NCI-H82 (cell line): ENCODE data around the gene HSFX1.
"Not testable (repeated sequence)": the region's sequence is repeated elsewhere in the genome, so short reads cannot be mapped to it uniquely, and the experiment has no call there.

ENCODE experiments used
- DNase-seq: peaks from one replicate; lab custom pipeline; 2025; lab: John Stamatoyannopoulos, UW

Gene HSFX1

GRCh38 chrX:149773768-149774167 lies at the start of gene HSFX1:
Gene HSFX1 (plus strand): TSS chrX:149774068. CDS start chrX:149774682, 614 bp downstream.
- DNase-seq, result not testable (repeated sequence)

GRCh38 chrX:149727308-149727707 lies 46.6 kb upstream of the HSFX1 start:
- DNase-seq, result not testable (repeated sequence)

GRCh38 chrX:149742269-149742668 lies 31.6 kb upstream of the HSFX1 start:
- DNase-seq, result not testable (repeated sequence)

- DNase-seq, result not testable (repeated sequence)
Measured at GRCh38 chrX:149746390-149747007, 27.4 kb upstream of the HSFX1 start.

GRCh38 chrX:149757206-149758067 lies 16.4 kb upstream of the HSFX1 start:
- DNase-seq, result no peak

- DNase-seq, result no peak
Measured at GRCh38 chrX:149758068-149758714, 15.7 kb upstream of the HSFX1 start.

- DNase-seq, result not testable (repeated sequence)
Measured at GRCh38 chrX:149758715-149759078, 15.2 kb upstream of the HSFX1 start.

- DNase-seq, result no peak
Measured at GRCh38 chrX:149759824-149760223, 14.0 kb upstream of the HSFX1 start.

- no peak for DNase-seq
Measured at GRCh38 chrX:149760965-149761364, 12.9 kb upstream of the HSFX1 start.

GRCh38 chrX:149761858-149762674 lies 11.8 kb upstream of the HSFX1 start:
- not testable (repeated sequence) for DNase-seq

GRCh38 chrX:149762696-149763614 lies 10.9 kb upstream of the HSFX1 start:
- DNase-seq, result no peak

GRCh38 chrX:149770344-149770743 lies 3.5 kb upstream of the HSFX1 start:
- DNase-seq, result not testable (repeated sequence)

- not testable (repeated sequence) for DNase-seq
Measured at GRCh38 chrX:149773026-149773425, 842 bp upstream of the HSFX1 start.

GRCh38 chrX:149777999-149778398 lies 4.1 kb downstream of the HSFX1 start:
- not testable (repeated sequence) for DNase-seq

GRCh38 chrX:149781727-149782126 lies 7.9 kb downstream of the HSFX1 start, which contains the start of gene MAGEA9:
Gene MAGEA9 (plus strand): TSS chrX:149781930. CDS start chrX:149786211, 4,281 bp downstream.
- DNase-seq, result not testable (repeated sequence)

GRCh38 chrX:149795531-149795930 lies 21.7 kb downstream of the HSFX1 start:
- DNase-seq, result not testable (repeated sequence)

GRCh38 chrX:149799095-149799714 lies 25.3 kb downstream of the HSFX1 start:
- peak; percentile 2 for DNase-seq

GRCh38 chrX:149799938-149800337 lies 26.1 kb downstream of the HSFX1 start:
- no peak for DNase-seq

GRCh38 chrX:149803458-149804062 lies 29.7 kb downstream of the HSFX1 start:
- no peak for DNase-seq

- DNase-seq, result no peak
Measured at GRCh38 chrX:149804102-149804501, 30.2 kb downstream of the HSFX1 start.
